GM18505 (cell line): ENCODE measurements around the gene STX8.
"Not testable (repeated sequence)": the region's sequence is repeated elsewhere in the genome, so short reads cannot be mapped to it uniquely, and the experiment has no call there.

Experiments used
- ATAC-seq: cut with Tn5 transposase; IDR thresholded peaks from one replicate; pipeline ENCODE4 v1.9.1; 2021; ENCODE audit not compliant: unreplicated experiment
- POLR2A ChIP-seq: IDR thresholded peaks from 4 replicates; pipeline ENCODE4 v1.6.1; 2011; ENCODE audit warnings: borderline replicate concordance; ENCODE audit not compliant: insufficient read depth, insufficient read length; ENCODE audit errors: extremely low read depth

The STX8 gene

GRCh38 chr17:9363440-9364350 lies 211.9 kb downstream of the STX8 start:
- no peak for ATAC-seq
- no peak for TF ChIP-seq POLR2A

DNA sequence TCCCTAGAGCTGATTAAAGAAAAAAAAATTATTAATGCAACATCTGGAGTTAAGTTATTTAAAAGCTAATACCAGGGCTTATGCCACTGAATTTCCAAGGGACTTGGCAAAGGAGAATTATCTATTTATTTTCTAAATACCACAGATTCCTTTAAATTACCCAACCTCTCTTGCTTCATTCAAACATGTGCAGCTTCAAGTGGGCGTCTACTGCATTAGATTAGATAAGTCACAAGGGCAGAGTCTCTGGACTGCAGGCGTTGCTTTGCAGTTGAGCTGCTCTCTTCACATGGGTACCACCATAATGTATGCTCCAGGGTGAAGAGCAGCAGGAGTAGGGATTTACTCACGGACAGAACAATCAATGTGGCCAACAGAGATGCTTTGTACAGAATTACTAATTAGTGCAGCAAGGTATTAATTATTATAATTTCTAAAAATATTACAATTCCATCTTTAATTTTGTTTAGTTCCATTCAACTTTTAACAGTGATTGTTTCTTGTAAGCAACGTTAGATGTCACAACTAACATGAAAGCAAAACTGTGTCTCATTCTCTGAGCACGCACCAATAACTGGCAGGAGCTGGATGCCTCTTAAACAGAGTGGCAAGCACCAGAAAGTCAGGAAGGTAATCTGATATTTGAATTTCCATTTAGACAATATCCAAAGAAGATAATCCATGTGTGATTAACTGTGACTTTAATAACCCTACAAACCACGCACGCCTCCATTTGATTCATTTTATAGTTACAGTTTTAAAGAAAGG lies 214.2 kb downstream of the STX8 start:
- ATAC-seq: no peak
- no peak for TF ChIP-seq POLR2A

GRCh38 chr17:9360677-9361081 lies 214.9 kb downstream of the STX8 start:
- TF ChIP-seq POLR2A: no peak
- no peak for ATAC-seq

- TF ChIP-seq POLR2A: no peak
- ATAC-seq: no peak
These were observed 219.1 kb downstream of the STX8 start for GRCh38 chr17:9356488-9356911.

GRCh38 chr17:9355846-9356245 lies 219.8 kb downstream of the STX8 start:
- no peak for TF ChIP-seq POLR2A
- ATAC-seq: no peak

DNA sequence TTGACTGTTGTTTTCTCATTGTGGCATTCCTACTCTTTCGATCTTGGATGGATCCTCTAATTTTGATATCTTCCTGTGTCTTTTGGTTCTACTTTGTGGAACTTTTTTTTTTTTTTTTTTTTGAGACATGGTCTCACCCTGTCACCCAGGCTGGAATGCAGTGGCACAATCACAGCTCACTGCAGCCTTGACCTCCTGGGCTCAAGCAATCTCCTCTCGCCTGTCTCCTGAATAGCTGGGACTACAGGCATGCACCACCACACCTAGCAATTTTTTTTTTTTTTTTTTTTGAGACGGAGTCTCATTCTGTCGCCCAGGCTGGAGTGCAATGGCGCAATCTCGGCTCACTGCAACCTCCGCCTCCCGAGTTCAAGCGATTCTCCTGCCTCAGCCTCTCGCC lies 220.4 kb downstream of the STX8 start:
- not testable (repeated sequence) for ATAC-seq

DNA sequence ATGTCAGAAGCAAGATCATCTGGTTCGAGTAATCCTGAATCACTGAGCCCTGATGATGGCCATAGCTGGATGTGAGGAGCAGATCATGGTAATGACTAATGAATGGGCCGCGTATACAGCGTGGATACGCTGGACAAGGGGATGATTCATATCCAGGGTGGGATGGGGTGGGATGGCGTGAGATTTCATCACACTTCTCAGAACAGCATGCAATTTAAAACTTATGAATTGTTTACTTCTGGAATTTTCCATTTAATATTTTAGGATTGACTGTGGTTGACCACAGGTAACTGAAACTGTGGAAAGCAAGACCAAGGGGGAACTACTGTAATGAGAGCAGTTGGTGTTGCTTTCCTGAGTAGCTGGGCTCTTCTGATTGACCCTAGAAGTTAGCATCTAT lies 225.5 kb downstream of the STX8 start:
- no peak for TF ChIP-seq POLR2A
- no peak for ATAC-seq

GRCh38 chr17:9346296-9346926 lies 229.2 kb downstream of the STX8 start:
- ATAC-seq: no peak
- TF ChIP-seq POLR2A: no peak

DNA sequence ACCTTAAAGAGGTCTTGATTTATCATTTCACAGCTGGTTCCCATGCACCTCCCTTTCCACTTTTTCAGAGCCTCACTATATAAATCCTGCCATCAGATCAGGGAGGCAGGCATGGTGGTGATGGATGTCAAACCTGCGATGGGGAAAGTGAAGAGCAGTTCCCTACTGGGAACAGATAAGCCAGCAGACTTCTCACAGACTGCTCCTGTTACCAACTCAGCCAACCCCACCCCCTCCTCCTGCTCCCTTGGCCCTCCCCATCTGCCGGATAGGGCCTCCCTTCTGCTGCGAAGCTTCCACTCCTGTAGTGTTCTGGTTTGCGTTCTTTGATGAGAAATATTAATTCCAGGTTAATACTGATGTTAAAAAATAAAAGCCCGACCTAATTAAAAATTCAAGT lies 232.1 kb downstream of the STX8 start:
- no peak for ATAC-seq
- TF ChIP-seq POLR2A: no peak

- ATAC-seq: no peak
- TF ChIP-seq POLR2A: no peak
These were observed 233.4 kb downstream of the STX8 start for GRCh38 chr17:9342225-9342624.

- no peak for ATAC-seq
These were observed 235.7 kb downstream of the STX8 start for GRCh38 chr17:9339958-9340357.

DNA sequence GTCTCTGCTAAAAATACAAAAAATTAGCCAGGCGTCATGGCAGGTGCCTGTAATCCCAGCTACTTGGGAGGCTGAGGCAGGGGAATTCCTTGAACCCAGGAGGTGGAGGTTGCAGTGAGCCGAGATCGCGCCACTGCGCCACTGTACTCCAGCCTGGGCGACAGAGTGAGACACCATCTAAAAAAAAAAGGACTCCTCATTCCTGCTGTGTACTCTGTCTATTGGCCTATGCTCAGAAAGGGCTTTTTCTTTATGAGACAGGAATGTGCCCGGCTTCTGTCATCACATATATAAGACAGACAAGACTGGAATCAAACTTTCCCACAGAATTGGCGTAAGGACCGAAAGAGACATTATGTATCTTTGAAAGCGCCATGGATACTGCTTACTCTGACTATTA lies 236.1 kb downstream of the STX8 start:
- ATAC-seq: not testable (repeated sequence)

More at GRCh38 chr17:9339958-9340357, 235.7 kb downstream of the STX8 start:
- TF ChIP-seq POLR2A: no peak

GRCh38 chr17:9336817-9337216 lies 238.8 kb downstream of the STX8 start:
- no peak for TF ChIP-seq POLR2A
- no peak for ATAC-seq
